Measurements from ENCODE around the gene TVP23C. TPM values are rescaled to one million over a fixed set of nuclear protein-coding genes. Genes with fewer than 3 reads are reported as not detected.

TVP23C gene
- polyA plus RNA-seq, 1 experiment: 21.1 TPM

DNA sequence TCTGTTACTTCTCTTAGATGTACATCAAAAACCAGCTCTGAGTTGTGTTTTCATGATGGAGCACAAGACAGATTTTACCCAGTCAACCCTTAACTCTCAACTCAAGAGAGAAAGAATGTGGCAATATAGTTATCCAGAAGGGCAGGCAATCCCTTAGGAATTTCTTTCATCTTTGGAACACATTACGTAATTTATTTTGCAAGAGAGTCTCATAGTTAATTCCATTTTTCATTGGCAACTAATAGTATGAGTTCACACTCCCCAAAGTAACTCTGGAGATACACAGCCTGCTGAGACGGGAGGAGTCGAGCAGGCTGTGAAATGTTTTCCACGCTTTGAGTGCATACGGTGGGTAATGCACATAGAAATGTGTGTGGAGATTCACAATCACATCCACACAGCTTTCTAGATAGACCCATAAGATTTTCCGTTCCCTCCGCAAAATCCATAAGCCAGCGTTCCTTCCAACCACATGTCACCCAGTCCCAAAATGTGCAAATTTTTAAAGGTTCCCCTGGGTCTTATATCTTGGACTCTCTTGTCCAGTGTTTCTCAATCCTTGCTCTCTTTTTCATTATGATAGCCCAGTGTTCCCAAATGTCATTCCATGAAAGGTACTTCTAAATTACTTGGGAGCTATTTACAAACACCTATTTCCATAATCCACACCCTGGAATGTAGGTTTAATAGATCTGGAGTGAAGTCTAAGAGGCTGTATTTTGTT lies 87.5 kb downstream of the TVP23C start:
- Histone ChIP-seq H3K9me3 (ENCODE audit: control insufficient read depth, insufficient read depth, low read length) (no peaks in the 10 kb centered on the region), H3K4me3 (ENCODE audit: low read depth, low read length) (no peak overlapping the region), H3K27ac (ENCODE audit: low read depth, low read length) (no peak overlapping the region), H3K27me3 (ENCODE audit: control insufficient read depth, insufficient read depth, low read length) (no peaks in the 10 kb centered on the region)
- TF ChIP-seq, protein P1, sequence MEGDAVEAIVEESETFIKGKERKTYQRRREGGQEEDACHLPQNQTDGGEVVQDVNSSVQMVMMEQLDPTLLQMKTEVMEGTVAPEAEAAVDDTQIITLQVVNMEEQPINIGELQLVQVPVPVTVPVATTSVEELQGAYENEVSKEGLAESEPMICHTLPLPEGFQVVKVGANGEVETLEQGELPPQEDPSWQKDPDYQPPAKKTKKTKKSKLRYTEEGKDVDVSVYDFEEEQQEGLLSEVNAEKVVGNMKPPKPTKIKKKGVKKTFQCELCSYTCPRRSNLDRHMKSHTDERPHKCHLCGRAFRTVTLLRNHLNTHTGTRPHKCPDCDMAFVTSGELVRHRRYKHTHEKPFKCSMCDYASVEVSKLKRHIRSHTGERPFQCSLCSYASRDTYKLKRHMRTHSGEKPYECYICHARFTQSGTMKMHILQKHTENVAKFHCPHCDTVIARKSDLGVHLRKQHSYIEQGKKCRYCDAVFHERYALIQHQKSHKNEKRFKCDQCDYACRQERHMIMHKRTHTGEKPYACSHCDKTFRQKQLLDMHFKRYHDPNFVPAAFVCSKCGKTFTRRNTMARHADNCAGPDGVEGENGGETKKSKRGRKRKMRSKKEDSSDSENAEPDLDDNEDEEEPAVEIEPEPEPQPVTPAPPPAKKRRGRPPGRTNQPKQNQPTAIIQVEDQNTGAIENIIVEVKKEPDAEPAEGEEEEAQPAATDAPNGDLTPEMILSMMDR (IDR thresholded peaks at IDR 0.05; ENCODE audit: low read depth, low read length): no peak
- no peak for DNase-seq (ENCODE audit: low read depth, low spot score)
- ChIA-PET POLR2A (interaction anchor here (1.0 kb wide), 1 partner anchor 18 kb away, joined by 4 read pairs; no protein-coding TSS in a partner anchor), CTCF (interaction anchor here (2.7 kb wide), 1 partner anchor 27 kb away, joined by 15 read pairs; no protein-coding TSS in a partner anchor)

DNA sequence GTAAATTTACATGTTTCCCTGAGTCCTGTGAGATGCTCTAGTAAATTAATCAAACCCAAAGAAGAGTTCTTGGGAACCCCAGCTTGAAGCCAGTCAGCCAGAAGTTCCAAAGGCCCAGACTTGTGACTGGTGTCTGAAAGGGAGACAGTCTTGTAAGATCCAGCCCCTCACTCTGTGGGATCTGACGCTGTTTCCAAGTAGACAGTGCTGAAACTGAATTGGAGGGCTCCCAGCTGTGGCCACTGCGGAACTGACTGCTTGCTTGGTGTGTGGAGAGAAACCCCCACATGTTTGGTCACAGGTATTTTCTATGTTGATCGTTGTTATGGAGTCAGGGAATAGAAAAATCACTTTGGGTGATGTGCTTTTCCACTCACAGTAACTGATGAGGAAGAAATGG lies 90.4 kb downstream of the TVP23C start:
- Histone ChIP-seq H3K9me3 (ENCODE audit: control insufficient read depth, insufficient read depth, low read length) (no peaks in the 10 kb centered on the region), H3K4me3 (ENCODE audit: low read depth, low read length) (no peak overlapping the region), H3K27ac (ENCODE audit: low read depth, low read length) (no peak overlapping the region), H3K27me3 (ENCODE audit: control insufficient read depth, insufficient read depth, low read length) (no peaks in the 10 kb centered on the region)
- no peak for DNase-seq (ENCODE audit: low read depth, low spot score)
- ChIA-PET POLR2A (no interaction called here), CTCF (interaction anchor here (0.6 to 1.0 kb wide), 2 partner anchors 213 to 511 kb away, joined by 3 to 4 read pairs; no protein-coding TSS in a partner anchor)
- TF ChIP-seq, protein P1 (IDR thresholded peaks at IDR 0.05; ENCODE audit: low read depth, low read length): no peak

DNA sequence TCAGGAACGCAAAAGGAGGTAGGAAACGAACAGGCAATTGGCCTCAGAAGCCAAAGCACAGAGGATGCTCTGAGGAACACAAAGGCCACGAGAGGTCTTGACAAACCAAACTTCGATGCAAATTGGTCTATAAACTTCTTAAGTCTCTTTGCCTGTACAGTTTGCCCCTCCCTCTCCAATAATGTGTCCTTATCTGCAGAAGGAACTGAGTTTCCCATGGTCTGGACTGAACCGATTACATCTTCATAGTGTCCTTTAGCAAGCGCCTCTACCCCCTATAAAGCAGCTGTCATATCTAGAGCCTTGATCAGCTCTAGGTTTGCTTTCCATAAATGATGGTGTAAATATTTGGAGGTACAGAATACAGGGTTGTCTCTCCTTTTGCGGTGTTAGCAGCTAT lies 92.7 kb downstream of the TVP23C start:
- Histone ChIP-seq H3K27ac (ENCODE audit: low read depth, low read length) (no peak overlapping the region), H3K27me3 (ENCODE audit: control insufficient read depth, insufficient read depth, low read length) (no peaks in the 10 kb centered on the region), H3K9me3 (ENCODE audit: control insufficient read depth, insufficient read depth, low read length) (peaks cover 7% of the 10 kb centered on the region; the same call in 1 of the 2 replicates), H3K4me3 (ENCODE audit: low read depth, low read length) (no peak overlapping the region)
- DNase-seq (ENCODE audit: low read depth, low spot score): no peak
- TF ChIP-seq, protein P1 (IDR thresholded peaks at IDR 0.05; ENCODE audit: low read depth, low read length): no peak
- CTCF ChIA-PET: interaction anchor here (0.8 to 1.5 kb wide), 4 partner anchors 13 to 214 kb away, joined by 3 to 4 read pairs (median 4); no protein-coding TSS in a partner anchor
- POLR2A ChIA-PET: no interaction called here

DNA sequence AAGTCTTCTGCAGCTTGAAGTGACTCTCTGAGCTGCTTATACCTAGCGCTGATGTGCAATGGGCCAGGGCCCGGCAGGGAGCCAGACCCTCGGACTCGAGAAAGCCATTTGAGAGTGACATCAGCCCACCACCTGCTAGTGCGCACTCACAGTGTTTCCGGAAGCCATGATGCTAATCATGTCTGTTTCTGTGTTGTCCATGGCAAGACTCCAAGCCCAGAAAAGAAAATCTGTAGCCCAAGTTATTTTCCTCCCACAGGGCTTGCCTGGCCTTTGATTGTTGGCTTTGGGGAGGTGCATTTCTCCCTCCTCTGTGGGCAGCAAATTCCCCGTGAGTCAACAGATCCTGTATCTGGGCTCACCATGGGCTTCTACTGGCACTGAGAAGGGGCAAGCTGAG lies 94.0 kb downstream of the TVP23C start:
- Histone ChIP-seq H3K4me3 (ENCODE audit: low read depth, low read length) (no peak overlapping the region), H3K27ac (ENCODE audit: low read depth, low read length) (no peak overlapping the region), H3K9me3 (ENCODE audit: control insufficient read depth, insufficient read depth, low read length) (peaks cover 7% of the 10 kb centered on the region; the same call in 1 of the 2 replicates), H3K27me3 (ENCODE audit: control insufficient read depth, insufficient read depth, low read length) (no peaks in the 10 kb centered on the region)
- ChIA-PET POLR2A (no interaction called here), CTCF (interaction anchor here (1.3 to 1.5 kb wide), 2 partner anchors 33 to 213 kb away, joined by 4 to 6 read pairs; no protein-coding TSS in a partner anchor)
- TF ChIP-seq, protein P1 (IDR thresholded peaks at IDR 0.05; ENCODE audit: low read depth, low read length): no peak
- DNase-seq (ENCODE audit: low read depth, low spot score): no peak

DNA sequence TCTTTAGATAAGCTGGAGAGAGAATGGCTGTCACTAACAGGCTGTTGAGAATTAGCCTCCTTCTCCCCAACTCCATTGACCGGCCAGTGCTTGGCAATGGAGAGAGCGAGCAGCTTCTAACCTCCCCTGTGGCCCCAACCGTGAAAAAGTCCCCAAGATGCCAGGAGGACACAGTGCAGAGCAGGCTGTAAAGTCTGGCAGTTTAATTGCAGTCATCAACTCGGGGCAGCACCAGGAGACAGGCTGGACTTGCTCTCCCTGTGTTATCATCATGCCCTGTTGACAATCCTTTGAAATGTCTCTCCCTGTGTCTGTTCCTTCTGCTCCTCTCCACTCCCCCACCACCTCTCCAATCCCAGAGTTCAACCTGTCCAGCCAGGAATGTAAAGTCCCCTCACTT lies 95.2 kb downstream of the TVP23C start:
- CTCF ChIA-PET: interaction anchor here (0.6 to 1.3 kb wide), 2 partner anchors 35 to 115 kb away, joined by 3 to 6 read pairs; no protein-coding TSS in a partner anchor

More for the DNA sequence above, 95.2 kb downstream of the TVP23C start:
- DNase-seq (ENCODE audit: low read depth, low spot score): no peak
- Histone ChIP-seq H3K27ac (ENCODE audit: low read depth, low read length) (no peak overlapping the region), H3K9me3 (ENCODE audit: control insufficient read depth, insufficient read depth, low read length) (peaks cover 7% of the 10 kb centered on the region; the same call in 1 of the 2 replicates), H3K27me3 (ENCODE audit: control insufficient read depth, insufficient read depth, low read length) (no peaks in the 10 kb centered on the region), H3K4me3 (ENCODE audit: low read depth, low read length) (no peak overlapping the region)
- TF ChIP-seq, protein P1 (IDR thresholded peaks at IDR 0.05; ENCODE audit: low read depth, low read length): no peak
- POLR2A ChIA-PET: no interaction called here

Data from AG04450 (cell line).